GM18867 (cell line): ENCODE results near the gene ATP6V1B1.
"Not testable (repeated sequence)": the region's sequence is repeated elsewhere in the genome, so short reads cannot be mapped to it uniquely, and the experiment has no call there.

ENCODE experiments used
- ATAC-seq: cut with Tn5 transposase; IDR thresholded peaks from one replicate; pipeline ENCODE4 v1.9.1; 2021; ENCODE audit warnings: mild to moderate bottlenecking, moderate library complexity; ENCODE audit not compliant: unreplicated experiment

The ATP6V1B1 gene

GRCh38 chr2:71005271-71006202 lies 69.8 kb downstream of the ATP6V1B1 start:
- ATAC-seq = no peak

- ATAC-seq = no peak
Observed at GRCh38 chr2:71006323-71006722, 70.6 kb downstream of the ATP6V1B1 start.

GRCh38 chr2:71006955-71007799 lies 71.5 kb downstream of the ATP6V1B1 start:
- ATAC-seq = no peak

- ATAC-seq = no peak
Observed at GRCh38 chr2:71008342-71008741, 72.6 kb downstream of the ATP6V1B1 start.

GRCh38 chr2:71011786-71012185 lies 76.1 kb downstream of the ATP6V1B1 start:
- not testable (repeated sequence) for ATAC-seq
